Measurements from ENCODE around the gene UPF1. TPM values are rescaled to one million over a fixed set of nuclear protein-coding genes. Genes with fewer than 3 reads are reported as not detected.

The UPF1 gene
- total RNA-seq, 1 donor, result 37.3 TPM

DNA sequence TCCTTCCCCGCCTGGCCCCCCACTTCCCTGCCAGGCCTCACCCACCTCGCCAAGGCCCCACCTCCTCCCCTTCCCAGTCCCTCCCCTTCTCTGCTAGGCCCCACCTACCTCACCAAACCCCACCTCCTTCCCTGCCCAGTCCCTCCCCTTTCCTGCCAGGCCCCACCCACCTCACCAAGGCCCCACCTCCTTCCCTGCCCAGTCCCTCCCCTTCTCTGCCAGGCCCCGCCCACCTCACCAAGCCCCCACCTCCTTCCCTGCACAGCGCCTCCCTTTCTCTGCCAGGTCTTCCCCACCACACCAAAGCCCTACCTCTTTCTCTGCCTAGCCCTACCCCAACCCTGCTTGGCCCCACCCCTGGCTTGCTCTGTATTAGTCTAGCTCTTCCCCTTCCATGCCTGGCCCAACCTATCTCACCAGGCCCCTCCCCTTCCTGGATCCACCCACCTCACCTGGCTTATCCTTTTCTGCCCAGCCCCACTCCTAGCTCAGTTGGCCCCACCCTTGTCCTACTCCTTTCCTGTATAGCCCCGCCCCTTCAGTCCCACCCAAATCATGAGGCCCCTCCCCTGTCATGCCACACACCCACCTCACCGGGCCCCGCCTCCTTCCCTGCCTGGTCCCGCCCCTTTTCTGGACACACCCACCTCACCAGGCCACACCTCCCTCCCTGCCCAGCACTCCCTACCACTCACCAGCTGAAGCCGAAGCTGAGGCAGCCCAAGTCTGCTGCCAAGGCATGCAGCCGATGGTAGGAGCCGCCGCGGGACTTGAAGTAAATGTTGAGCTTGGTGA, 48.0 kb downstream of the UPF1 start:
- TF ChIP-seq, protein P1, sequence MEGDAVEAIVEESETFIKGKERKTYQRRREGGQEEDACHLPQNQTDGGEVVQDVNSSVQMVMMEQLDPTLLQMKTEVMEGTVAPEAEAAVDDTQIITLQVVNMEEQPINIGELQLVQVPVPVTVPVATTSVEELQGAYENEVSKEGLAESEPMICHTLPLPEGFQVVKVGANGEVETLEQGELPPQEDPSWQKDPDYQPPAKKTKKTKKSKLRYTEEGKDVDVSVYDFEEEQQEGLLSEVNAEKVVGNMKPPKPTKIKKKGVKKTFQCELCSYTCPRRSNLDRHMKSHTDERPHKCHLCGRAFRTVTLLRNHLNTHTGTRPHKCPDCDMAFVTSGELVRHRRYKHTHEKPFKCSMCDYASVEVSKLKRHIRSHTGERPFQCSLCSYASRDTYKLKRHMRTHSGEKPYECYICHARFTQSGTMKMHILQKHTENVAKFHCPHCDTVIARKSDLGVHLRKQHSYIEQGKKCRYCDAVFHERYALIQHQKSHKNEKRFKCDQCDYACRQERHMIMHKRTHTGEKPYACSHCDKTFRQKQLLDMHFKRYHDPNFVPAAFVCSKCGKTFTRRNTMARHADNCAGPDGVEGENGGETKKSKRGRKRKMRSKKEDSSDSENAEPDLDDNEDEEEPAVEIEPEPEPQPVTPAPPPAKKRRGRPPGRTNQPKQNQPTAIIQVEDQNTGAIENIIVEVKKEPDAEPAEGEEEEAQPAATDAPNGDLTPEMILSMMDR (IDR thresholded peaks at IDR 0.05; ENCODE audit: insufficient read depth, low read length), result no peak
- H3K4me3 ChIP-seq (ENCODE audit: low read depth, low read length), result no peak overlapping the region
- no peak for DNase-seq (ENCODE audit: low read depth)

DNA sequence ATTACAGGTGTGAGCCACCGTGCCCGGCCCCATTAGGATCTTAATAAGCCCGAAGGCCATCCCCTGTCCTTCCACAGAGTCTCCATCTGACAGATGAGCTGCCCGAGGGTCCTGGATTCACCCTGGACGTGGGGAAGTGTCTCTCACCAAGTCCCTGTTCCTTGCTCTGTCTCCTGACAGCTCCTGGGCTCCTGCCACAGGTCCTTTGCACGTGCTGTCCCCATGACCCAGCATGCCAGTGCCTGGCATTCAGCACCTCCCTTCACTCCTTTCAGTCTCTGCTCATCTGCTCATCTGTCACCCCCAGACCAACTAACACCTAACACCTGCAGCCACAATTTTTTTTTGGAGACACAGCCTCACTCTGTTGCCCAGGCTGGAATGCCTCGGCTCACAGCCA, 49.7 kb downstream of the UPF1 start:
- no peak for DNase-seq (ENCODE audit: low read depth)
- H3K4me3 ChIP-seq (ENCODE audit: low read depth, low read length), result no peak overlapping the region
- TF ChIP-seq, protein P1 (IDR thresholded peaks at IDR 0.05; ENCODE audit: insufficient read depth, low read length), result no peak

DNA sequence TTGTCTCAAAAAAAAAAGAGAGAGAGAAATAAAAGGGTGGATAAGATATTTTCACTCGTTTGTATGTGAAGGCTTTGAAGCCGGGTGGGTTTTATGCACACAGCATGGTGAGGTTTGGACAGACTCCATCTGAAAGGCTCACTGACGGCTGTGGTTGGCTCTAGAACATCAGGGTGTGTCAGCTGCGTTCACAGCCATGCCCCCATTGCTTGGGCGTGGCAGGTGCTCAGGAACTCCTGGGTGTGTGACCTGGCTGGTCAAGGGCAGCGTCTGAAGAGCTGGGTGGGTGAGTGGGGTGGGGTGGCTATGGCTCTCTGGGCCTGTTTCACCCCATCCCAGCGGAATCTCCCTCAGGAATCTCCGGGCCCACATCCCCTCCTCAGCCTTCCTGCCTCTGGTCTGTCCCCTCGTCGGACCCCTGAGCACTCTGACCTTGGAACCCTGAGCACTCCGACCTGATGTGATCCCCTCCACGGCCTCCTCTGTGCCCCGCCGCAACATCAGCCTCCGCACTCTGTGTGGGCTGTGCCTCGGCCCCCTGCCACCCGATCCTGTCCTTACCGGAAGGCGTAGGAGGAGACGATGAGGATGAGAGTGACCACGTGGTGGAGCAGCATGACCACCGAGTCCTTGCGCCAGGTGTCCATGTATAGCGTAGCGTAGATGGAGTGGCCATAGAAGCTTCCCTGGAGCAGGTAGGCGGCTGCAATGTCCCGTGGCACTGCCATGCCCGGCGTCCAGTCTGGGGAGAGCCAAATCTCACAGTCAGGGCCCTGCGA, 52.0 kb downstream of the UPF1 start:
- no peak overlapping the region for H3K4me3 ChIP-seq (ENCODE audit: low read depth, low read length)
- TF ChIP-seq, protein P1 (IDR thresholded peaks at IDR 0.05; ENCODE audit: insufficient read depth, low read length), result no peak
- DNase-seq (ENCODE audit: low read depth), result no peak

DNA sequence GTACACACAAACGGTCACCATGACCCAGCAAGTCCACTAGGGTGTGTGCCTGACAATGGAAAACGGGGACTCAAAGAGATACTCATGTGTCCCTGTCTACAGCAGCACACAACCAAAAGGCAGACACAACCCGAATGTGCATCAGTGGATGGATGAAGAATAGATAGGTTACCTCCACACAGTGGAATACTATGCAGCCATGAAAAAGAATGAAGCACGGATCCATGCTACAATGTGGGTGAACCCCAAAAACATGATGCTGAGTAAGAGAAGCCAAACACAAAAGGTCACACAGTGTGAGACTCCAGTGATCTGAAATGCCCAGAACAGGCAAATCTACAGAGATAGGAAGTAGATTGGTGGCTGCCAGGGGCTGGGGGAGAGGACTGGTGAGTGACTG, 55.2 kb downstream of the UPF1 start:
- no peak for DNase-seq (ENCODE audit: low read depth)
- TF ChIP-seq, protein P1 (IDR thresholded peaks at IDR 0.05; ENCODE audit: insufficient read depth, low read length), result no peak

DNA sequence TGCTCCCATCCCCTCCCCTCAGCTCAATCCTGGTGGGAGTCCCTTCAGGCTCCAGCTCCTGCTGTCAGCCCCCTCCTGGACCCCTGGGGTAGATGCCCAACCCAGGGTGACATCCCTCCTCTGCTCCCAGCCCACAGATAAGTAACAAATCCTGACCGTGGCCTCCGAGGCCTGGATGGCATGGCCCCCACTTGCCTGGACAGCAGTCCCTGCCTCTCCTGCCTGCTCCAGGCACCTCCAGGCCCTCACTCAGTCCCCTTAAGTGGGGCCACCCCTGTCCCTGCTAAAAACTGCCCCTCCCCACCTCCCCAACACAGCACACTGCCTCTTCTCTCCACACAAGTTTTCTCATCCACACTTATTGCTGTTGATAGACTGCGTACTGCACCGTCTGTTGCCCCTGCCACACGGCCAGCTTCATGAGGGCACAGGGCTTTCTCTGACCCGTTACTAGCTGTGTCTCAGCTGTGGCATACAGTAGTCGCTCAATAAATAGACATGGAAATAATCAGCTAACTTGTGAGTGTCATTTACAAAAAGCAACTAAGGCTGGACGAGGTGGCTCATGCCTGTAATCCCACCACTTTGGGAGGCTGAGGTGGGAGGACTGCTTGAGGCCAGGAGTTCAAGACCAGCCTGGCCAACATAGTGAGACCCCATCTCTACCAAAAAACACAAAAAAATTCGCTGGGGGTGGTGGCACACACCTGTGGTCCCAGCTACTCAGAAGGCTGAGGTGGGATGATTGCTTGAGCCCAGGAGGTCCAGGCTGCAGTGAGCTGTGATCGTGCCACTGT, 58.4 kb downstream of the UPF1 start:
- DNase-seq (ENCODE audit: low read depth), result no peak
- TF ChIP-seq, protein P1 (IDR thresholded peaks at IDR 0.05; ENCODE audit: insufficient read depth, low read length), result no peak
- H3K4me3 ChIP-seq (ENCODE audit: low read depth, low read length), result no peak overlapping the region

More for the DNA sequence above, 55.2 kb downstream of the UPF1 start:
- no peak overlapping the region for H3K4me3 ChIP-seq (ENCODE audit: low read depth, low read length)

- no peak overlapping the region for H3K4me3 ChIP-seq (ENCODE audit: low read depth, low read length)
- no peak for DNase-seq (ENCODE audit: low read depth)
- TF ChIP-seq, protein P1 (IDR thresholded peaks at IDR 0.05; ENCODE audit: insufficient read depth, low read length), result no peak
Measured at GRCh38 chr19:18893587-18894253, 62.0 kb downstream of the UPF1 start.
